ENCODE measurements around the gene ECE1.

GRCh38 chr1:21323091-21323490 lies 32.8 kb upstream of the ECE1 start:
- no peak for TF ChIP-seq CTCF (IDR thresholded peaks at IDR 0.05; ENCODE audit: insufficient read depth, low read length)
- no peak for TF ChIP-seq POLR2AphosphoS5 (IDR thresholded peaks at IDR 0.05; ENCODE audit: low read depth)
- no peak for TF ChIP-seq GABPA (IDR thresholded peaks at IDR 0.05; ENCODE audit: low read depth)
- TF ChIP-seq REST (IDR thresholded peaks at IDR 0.05; ENCODE audit: insufficient replicate concordance, low read depth): no peak

Measured in HL-60 (cell line).